Smooth muscle cell (in vitro differentiated cells): ENCODE results near the gene UGT1A5. TPM values are rescaled to one million over a fixed set of nuclear protein-coding genes. Genes with fewer than 3 reads are reported as not detected.

Experiments used
- DNase-seq: peaks from one replicate; lab custom pipeline; 2025; ENCODE audit not compliant: unreplicated experiment; lab: John Stamatoyannopoulos, UW
- H2AFZ ChIP-seq: fragments of 200-600 bp; sonication (generic); 2 replicates; pipeline ENCODE4 v1.6.0; 2016; ENCODE audit warnings: antibody characterized with exemption, low read depth, mild to moderate bottlenecking
- H3F3A ChIP-seq: fragments of 200-600 bp; sonication (generic); 2 replicates; pipeline ENCODE4 v1.6.0; 2017; ENCODE audit warnings: antibody characterized with exemption, low read depth
- H3K27ac ChIP-seq: fragments of 200-600 bp; sonication (generic); 2 replicates; pipeline ENCODE4 v1.5.1; 2016; ENCODE audit warnings: low read depth, mild to moderate bottlenecking
- H3K27me3 ChIP-seq: fragments of 200-600 bp; sonication (generic); 2 replicates; pipeline ENCODE4 v1.6.1; 2016; ENCODE audit warnings: low read depth, mild to moderate bottlenecking
- H3K36me3 ChIP-seq: fragments of 200-600 bp; sonication (generic); 2 replicates; pipeline ENCODE4 v1.5.1; 2016; ENCODE audit warnings: low read depth
- H3K4me1 ChIP-seq: fragments of 200-600 bp; sonication (generic); 2 replicates; pipeline ENCODE4 v1.5.1; 2016; ENCODE audit warnings: low read depth
- H3K4me2 ChIP-seq: fragments of 200-600 bp; sonication (generic); 2 replicates; pipeline ENCODE4 v1.6.0; 2016; ENCODE audit warnings: mild to moderate bottlenecking
- H3K4me3 ChIP-seq: fragments of 200-600 bp; sonication (generic); 2 replicates; pipeline ENCODE4 v1.5.1; 2016; ENCODE audit warnings: mild to moderate bottlenecking
- H3K79me2 ChIP-seq: fragments of 200-600 bp; sonication (generic); 2 replicates; pipeline ENCODE4 v1.6.0; 2016; ENCODE audit warnings: low read depth, mild to moderate bottlenecking
- H3K9ac ChIP-seq: fragments of 200-600 bp; sonication (generic); 2 replicates; pipeline ENCODE4 v1.6.0; 2016; ENCODE audit warnings: low read depth
- H3K9me3 ChIP-seq: fragments of 200-600 bp; sonication (generic); replicated peaks from 2 replicates; pipeline ENCODE4 v1.5.1; 2016; ENCODE audit warnings: low read depth
- H4K20me1 ChIP-seq: fragments of 200-600 bp; sonication (generic); 2 replicates; pipeline ENCODE4 v1.6.0; 2016; ENCODE audit warnings: low read depth
- CTCF ChIP-seq: fragments of 200-600 bp; sonication (generic); IDR thresholded peaks from 2 replicates; pipeline ENCODE4 v1.5.1; 2017; ENCODE audit warnings: borderline replicate concordance, mild to moderate bottlenecking, antibody characterized with exemption; ENCODE audit not compliant: insufficient read depth, poor library complexity, severe bottlenecking
- WGBS: methylation state at CpG from one replicate; pipeline ENCODE4 v1.1.7; 2016; ENCODE audit warnings: low lambda C conversion rate; 5-methylcytosine and 5-hydroxymethylcytosine counted together
- polyA plus RNA-seq: library from polyadenylated mRNA; unstranded; fragments of >200 nt; fragmentation: Nextera tagmentation; extraction: Ambion mirVana; gene quantifications from 2 replicates; pipeline ENCODE4 v1.2.1, GENCODE V29; 2016
- total RNA-seq: library from RNA; depleted of rRNA; stranded (reverse); fragments of >200 nt; gene quantifications from 2 replicates; pipeline ENCODE4 v1.2.3, GENCODE V29; 2014

The UGT1A5 gene
- total and polyA plus RNA-seq, 2 experiments from 2014 or later, result not detected

- Histone ChIP-seq H3K27me3 (no peaks in the 10 kb centered on the region), H3K4me1 (no peaks in the 10 kb centered on the region), H4K20me1 (no peaks in the 10 kb centered on the region), H3K79me2 (no peaks in the 10 kb centered on the region), H3K27ac (no peak within 1 kb of the TSS), H3F3A (no peaks in the 10 kb centered on the region), H3K9me3 (no peaks in the 10 kb centered on the region), H3K4me2 (no peak within 1 kb of the TSS), H3K36me3 (no peaks in the 10 kb centered on the region), H2AFZ (no peak within 1 kb of the TSS), H3K9ac (no peak within 1 kb of the TSS), H3K4me3 (no peak within 1 kb of the TSS)
- no peak for DNase-seq
- no peak for TF ChIP-seq CTCF
- WGBS, result 94% methylated on average over 4 of the region's 4 CpGs
Measured at GRCh38 chr2:233692648-233693047, 20.1 kb upstream of the UGT1A5 start, which contains the start of gene UGT1A6. Gene UGT1A6, plus strand, starts transcription at chr2:233692890. Its CDS starts 115 bp downstream, at chr2:233693005.

GRCh38 chr2:233693963-233694362 lies 18.7 kb upstream of the UGT1A5 start:
- TF ChIP-seq CTCF, result no peak
- H3K27me3 ChIP-seq, result no peaks in the 10 kb centered on the region
- no peaks in the 10 kb centered on the region for H3K4me1 ChIP-seq
- H3K79me2 ChIP-seq, result no peaks in the 10 kb centered on the region
- no peaks in the 10 kb centered on the region for H3K36me3 ChIP-seq
- no peak overlapping the region for H3K27ac ChIP-seq
- 93% methylated on average over 6 of the region's 6 CpGs for whole genome bisulfite sequencing
- H3K4me3 ChIP-seq, result no peak overlapping the region
- no peak overlapping the region for H3K9ac ChIP-seq
- no peak overlapping the region for H3K4me2 ChIP-seq
- no peaks in the 10 kb centered on the region for H4K20me1 ChIP-seq
- no peaks in the 10 kb centered on the region for H3K9me3 ChIP-seq
- DNase-seq, result no peak
- no peak overlapping the region for H2AFZ ChIP-seq
- no peaks in the 10 kb centered on the region for H3F3A ChIP-seq

- Histone ChIP-seq H3K79me2 (no peaks in the 10 kb centered on the region), H3K4me1 (peaks cover 14% of the 10 kb centered on the region), H4K20me1 (no peaks in the 10 kb centered on the region), H3K9me3 (no peaks in the 10 kb centered on the region), H3K27me3 (no peaks in the 10 kb centered on the region), H3K4me2 (no peak overlapping the region), H3F3A (peaks cover 12% of the 10 kb centered on the region), H3K36me3 (no peaks in the 10 kb centered on the region), H3K27ac (no peak overlapping the region), H3K9ac (no peak overlapping the region), H3K4me3 (no peak overlapping the region), H2AFZ (no peak overlapping the region)
- WGBS, result 97% methylated on average over 4 of the region's 4 CpGs
- TF ChIP-seq CTCF, result no peak
- DNase-seq, result no peak
Measured at GRCh38 chr2:233698740-233699139, 14.0 kb upstream of the UGT1A5 start.

- H3K9ac ChIP-seq, result peak overlapping the region; percentile 31
- no peaks in the 10 kb centered on the region for H4K20me1 ChIP-seq
- 67% methylated on average over 8 of the region's 8 CpGs for WGBS
- H3K27me3 ChIP-seq, result no peaks in the 10 kb centered on the region
- peak overlapping the region; percentile 77 for H3K27ac ChIP-seq
- H3K4me2 ChIP-seq, result peak overlapping the region; percentile 65
- peaks cover 14% of the 10 kb centered on the region for H3K4me1 ChIP-seq
- no peak for DNase-seq
- no peak for TF ChIP-seq CTCF
- H2AFZ ChIP-seq, result peak overlapping the region; percentile 56
- no peaks in the 10 kb centered on the region for H3K79me2 ChIP-seq
- H3K4me3 ChIP-seq, result no peak overlapping the region
- H3K36me3 ChIP-seq, result no peaks in the 10 kb centered on the region
- H3K9me3 ChIP-seq, result no peaks in the 10 kb centered on the region
- H3F3A ChIP-seq, result peaks cover 12% of the 10 kb centered on the region
Measured at GRCh38 chr2:233699424-233700027, 13.2 kb upstream of the UGT1A5 start.
